HG03378 (cell line): ENCODE results near the gene FLT4.

Experiments
- ATAC-seq: cut with Tn5 transposase; IDR thresholded peaks from one replicate; pipeline ENCODE4 v1.9.1; 2021; ENCODE audit warnings: mild to moderate bottlenecking, moderate library complexity; ENCODE audit not compliant: unreplicated experiment

FLT4 gene

DNA sequence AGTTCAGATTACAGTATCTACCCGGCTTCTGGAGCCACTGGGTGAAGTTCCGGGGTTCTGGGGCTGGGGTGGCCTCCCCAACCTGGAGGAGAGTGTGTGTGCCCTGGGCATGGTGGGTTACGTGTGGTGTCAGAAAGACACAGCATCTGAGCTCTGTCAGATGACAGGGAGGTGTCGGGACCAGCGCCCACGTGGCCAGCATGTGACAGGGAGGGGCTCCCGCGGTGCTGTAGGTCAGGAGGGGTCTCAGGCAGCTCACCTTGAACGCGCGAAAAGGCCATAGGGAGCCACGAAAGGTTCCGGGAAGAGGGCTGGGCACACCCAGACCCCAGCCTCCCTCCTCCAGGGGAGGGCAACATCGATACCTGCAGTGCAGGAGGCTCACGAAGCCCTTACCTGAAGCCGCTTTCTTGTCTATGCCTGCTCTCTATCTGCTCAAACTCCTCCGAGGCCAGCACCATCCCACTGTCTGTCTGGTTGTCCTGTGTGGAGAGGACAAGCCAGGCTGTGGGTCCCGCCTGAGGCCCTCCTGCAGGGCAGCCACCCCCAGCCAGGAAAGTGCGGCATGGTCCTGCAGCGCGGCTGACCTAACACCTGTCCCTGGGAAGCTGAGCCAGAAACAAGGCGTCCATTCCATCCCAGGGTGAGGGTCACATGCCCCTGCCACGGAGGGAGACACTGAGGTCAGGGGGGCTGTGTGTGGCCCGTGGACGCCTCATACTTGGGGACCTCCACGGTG is 40.7 kb downstream of the FLT4 start:
- no peak for ATAC-seq

DNA sequence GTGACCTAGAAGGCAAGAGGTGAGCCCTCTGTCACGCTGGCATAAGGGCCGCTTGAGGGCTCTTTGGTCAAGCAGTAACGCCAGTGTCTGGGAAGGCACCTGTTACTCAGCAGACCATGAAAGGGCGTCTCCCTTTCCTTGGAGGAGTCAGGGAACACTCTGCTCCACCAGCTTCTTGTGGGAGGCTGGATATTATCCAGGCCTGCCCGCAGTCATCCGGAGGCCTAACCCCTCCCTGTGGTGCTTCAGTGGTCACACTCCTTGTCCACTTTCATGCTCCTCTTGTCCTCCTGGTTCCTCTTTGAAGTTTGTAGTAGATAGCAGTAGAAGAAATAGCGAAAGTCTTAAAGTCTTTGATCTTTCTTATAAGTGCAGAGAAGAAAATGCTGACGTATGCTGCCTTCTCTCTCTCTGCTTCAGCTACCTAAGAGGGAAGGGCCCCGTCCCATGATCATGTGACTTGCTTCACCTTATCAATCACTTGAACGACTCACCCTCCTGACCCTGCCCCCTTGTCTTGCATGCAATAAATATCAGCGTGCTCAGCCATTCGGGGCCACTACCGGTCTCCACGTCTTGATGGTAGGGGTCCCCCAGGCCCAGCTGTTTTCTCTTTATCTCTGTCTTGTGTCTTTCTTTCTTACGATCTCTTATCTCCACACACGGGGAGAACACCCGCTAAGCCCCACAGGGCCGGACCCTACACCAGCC is 41.4 kb downstream of the FLT4 start:
- no peak for ATAC-seq

DNA sequence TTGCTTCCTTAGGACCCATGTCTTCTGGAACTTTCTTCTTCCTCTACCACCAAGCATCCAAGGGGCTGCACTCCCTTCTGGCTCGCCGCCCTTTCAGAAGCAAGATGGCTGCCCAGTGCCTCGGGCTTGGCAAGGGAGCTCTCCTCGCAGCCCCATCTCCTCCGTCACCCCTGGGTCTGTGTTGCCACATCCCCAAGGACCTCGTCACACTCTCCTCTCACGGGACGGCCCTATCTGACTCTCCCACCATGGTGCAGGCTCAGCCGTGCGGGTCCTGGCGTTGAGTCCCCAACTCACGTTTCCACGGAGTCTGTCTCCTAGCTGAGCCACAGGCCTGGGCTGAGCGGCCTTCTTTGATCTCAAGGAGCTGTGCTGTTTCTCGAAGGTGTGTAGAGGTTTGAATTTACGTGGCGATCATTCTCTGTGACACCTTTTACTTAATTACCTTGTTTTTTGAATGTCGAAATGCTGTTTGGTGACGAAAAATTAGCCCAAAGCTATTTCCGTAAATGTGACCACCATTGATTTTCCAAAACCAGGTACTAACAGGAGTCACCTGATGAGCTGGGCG is 43.1 kb downstream of the FLT4 start:
- no peak for ATAC-seq

DNA sequence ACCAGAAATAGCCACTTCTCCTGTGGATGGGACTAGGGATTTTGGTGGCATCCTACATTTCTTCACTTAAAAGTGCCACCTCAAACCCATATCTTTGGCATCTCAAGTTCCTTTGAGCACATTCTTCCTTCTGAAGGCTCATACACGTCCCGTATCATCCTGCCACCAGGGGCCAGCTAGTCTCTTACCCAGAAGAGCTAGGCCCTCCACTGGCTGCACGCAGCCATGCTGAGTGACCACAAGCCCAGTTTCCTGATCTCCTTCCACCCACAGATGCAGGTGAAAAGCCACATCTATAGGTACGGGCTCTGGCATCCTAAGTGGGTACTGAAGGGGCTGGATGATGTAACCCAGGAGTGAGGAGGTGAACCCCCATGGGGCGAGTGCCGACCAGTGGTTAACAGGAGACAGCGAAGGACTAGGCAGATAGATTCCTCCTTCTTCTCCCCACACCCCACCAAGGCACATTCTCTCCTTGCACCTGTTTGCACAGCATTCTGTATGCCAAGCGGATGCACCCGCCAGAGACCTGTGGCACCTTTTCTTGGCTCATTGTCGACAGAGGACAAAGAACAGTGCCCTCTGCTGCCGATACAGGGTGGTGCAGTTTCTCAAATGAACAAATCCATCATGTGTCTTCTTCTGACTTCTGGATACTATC is 43.7 kb downstream of the FLT4 start:
- no peak for ATAC-seq

DNA sequence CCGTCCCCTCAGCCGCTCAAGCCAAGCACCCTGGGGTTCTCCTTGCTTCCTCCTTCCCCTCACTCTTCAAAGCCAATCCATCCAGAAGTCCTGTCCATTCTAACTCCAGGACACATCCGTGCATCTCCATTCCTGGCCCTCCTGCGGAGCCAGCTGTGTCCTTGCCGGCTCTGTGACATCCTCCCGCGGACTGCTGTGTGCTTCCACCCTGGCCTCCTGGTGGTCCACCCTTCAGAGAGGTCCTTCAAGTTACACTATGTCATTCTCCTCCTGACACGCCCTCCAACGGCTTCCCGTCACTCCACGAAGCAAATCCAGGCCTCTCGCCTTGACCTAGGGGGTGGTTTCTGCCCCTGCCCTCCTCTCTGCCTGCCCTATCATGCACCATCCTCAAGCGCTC is 45.1 kb downstream of the FLT4 start:
- no peak for ATAC-seq

DNA sequence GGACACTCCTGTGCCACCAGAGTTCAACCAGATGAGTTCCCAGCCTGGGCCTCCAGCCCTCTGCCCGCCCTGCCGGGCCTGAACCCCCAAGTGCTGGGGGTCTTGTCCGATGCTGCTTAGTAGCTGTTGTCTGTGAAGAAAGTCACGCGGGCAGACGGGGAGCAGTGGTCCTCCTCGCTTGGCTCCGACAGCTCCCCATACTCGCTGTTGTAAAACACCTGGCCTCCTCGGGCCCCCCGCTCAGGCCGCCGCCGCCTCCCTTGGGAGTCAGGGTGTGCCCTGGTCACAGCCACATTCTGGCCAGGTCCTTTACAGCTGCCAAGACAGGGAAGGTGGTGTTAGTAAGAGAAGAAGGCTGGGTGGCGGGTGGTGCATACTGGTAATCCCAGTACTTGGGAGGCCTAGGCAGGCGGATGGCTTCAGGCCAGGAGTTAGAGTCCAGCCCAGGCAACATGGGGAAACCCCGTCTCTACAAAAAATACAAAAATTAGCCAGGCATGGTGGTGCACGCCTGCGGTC is 46.3 kb downstream of the FLT4 start:
- ATAC-seq: no peak

DNA sequence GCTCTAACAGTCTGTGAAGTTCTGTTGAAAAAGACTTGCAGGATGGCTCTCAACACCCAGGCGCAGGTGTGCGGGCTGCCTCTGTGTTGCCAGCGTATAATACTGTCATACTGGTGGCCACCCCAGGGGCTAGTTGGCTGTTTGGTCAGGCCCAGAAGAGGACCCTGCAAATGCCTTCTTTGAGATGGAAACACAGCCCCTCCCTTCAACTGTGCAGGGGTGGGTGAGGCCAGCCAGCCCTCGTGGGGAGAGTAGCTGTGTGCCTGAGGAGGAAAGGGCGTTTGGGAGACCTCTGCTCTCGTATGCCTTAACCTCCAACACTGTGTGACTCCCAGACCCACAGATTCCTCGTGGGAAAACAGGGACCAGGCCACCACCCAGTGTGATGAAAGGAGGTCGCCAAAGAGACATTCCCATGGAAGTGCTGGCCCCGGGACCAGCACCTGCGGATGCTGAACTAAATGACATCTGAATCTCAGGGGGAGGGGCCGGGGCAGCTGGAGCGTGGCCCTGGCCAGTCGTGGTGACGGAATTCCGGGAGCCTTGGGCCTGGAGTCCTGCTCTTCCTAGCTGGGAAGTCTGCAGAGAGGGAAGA is 46.8 kb downstream of the FLT4 start:
- ATAC-seq: no peak

DNA sequence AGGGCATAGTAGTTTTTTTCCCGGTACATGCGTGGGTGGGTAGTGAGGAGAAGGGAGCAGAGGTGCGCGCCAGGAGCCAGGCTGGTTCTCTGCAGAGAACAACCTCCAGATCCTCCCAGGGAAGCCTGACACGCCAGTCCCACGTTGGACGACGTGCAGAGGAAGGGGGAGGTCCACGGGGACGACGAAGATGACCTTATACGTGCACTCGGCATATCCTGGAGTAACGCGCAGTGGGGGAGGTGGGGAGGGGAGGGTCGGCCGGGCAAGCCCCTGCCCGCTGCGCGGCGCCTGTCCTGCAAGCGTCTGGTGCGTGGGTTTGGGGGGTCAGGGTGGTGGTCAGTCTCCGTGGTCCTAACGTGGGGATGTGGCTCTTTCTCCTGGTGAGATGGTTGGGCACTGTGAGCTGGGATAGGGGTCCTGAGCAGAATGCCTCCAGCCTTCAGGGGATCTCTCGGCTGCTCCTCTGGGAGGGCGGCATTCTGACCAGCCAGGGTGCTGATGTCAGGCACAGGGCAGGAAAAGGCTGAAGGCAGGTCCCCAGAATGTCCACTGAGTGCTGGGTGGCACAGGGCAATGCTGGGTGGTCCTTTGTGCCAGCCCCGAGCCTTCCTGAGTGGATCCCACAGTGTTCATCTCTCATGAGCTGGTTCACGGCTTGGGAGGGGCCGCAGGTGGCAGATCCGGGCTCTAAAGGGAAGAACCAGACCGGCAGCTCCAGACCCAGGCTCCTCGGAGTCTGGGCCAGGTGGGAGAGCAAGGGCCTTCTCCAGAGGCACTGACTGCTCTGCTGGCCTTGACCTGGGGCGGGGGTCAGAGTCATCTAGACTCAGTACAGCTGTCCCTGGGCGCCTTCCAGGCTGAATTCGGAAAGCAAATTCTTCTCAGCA is 47.6 kb downstream of the FLT4 start:
- ATAC-seq: no peak

DNA sequence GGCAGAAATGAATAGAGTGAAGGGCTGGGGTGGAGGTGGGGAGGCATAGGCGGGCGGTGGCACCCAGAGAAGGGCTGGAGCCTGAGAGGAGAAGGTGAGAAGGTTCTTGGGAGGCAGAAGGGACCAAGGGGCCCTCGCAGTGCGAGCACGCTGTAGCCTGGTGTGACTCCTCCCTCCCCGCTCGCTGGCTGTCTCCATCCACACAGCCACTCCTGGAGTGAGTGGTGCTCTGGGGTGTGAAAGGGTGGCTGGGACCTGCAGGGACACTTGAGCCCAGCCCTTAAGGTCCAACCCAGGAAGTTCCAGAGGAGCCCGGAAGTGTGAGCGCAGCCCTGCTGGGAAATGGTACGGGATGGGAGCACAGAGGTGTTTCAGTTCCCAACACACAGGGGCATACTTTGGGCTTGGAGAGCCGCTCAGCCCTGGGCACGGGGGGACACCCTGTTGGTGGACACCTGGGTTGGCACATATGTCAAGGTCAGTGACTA is 48.8 kb downstream of the FLT4 start:
- no peak for ATAC-seq

DNA sequence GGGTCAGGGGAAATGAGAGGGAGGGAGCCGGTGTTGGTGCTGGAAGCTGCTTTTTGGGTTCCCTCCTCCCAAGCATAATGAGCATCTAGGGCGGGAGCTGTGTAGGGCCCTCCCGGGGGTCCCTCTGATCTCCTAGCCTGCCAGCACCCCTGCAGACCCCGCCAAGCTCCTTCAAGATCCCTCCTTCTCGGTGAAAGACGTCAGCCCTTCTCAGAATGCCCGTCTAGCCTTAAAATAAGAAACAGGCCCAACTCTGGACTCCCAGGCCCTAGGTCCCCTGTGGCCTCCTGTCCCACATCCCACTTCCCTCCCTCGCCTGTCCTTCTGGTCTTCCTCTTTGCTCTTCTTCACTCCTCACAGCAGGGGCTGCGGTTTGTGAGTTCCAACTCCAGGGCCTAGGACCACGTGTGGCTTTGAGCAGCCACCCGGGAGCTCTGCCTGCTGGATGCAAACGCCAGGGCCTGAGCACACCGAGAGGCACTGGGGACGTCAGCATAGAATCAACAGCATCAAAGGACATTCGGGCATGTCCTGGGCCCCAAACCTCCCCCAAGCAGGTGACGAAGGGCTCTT is 49.3 kb downstream of the FLT4 start:
- no peak for ATAC-seq

DNA sequence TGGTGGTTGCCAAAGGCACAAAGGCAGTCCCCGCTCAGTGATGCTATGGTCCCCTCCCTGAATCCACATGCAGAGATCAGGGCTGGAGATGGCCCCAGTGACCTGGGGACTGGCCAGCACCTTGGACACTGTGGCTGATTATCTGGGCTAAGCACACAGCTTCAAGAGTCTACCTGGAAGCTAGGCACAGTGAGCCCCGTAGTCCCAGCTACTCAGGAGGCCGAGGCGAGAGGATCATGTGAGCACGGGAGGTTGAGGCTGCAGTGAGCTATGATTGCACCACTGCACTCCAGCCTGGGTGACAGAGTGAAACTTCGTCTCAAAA is 49.8 kb downstream of the FLT4 start:
- no peak for ATAC-seq

DNA sequence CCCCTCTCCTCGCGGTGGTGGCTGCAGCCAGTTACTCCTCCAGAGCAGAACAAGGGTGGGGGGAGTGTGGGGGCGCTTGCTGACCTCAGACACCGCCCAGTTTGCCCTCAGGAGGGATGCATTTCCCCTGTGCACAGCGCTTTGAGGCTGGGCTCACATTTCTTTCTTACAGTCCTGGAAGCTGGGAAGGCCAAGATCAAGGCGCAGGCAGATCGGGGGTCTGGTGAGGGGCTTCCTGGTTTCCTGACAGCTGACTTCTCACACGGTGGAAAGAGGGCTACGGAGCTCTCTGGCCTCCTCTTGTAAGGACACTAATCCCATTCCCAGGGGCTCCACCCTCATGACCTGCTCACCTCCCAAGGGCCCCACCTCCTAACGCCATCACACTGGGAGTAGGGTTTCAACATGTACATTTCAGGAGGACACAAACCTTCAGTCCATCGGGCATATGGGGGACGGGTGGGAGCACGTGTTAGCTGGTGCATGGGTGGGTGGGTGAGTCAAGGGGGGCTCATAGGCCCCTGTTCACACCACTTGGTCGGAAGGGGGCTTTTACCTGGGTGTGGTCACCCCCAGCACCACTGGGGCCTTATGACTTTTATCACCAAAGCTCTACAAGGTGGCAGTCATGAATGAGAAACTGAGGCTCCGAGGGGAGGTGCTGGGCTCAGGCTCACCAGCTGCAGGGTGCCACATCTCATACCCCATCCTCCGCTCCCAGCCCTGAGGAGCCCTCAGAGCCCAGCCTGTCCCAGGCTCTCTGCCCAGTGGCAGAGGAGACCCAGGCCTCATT is 50.4 kb downstream of the FLT4 start:
- no peak for ATAC-seq

DNA sequence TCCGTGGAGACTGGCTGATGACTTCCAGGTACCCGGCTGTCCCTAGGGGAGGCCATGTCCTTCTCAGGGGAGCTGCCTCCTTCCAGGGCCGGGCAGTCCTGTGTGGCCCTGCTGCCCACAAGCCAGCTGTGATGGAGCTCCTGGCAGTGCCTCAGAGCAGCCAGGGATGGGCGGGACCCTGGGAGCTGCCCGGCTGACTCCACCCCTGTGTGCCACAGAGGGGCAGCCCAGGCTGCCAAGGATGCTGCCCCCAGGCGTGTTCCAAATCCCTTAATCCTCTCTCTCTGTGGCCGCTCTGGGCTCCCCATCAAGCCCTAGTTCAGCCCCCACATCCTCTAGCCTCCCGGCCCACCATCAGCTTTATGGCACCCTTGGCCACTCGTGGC is 51.1 kb downstream of the FLT4 start:
- ATAC-seq: no peak

DNA sequence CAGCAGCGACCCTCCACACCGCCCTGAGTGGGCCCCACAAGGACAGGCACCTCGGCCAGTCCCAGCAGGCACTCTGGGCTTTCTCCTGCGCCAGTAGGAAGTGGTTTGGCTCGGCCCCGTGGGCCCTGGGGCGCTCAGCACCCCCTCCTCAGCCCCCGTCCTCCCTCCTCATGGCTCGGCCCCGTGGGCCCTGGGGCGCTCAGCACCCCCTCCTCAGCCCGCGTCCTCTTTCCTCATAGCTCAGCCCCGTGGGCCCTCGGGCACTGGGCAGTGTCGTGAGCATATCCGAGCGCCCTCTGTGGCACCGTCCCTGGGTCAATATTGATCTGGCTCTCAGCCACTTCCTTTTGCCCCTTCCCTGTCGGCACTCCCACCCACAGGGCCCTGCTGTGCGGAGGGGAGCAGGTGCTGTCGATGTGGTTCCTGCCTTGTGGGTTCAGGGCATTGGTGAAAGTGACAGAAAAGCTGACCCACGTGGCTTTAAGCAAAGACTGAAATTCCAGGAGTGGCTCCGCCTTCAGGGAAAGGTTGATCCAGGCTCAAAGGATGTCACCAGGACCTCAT is 52.6 kb downstream of the FLT4 start:
- no peak for ATAC-seq

DNA sequence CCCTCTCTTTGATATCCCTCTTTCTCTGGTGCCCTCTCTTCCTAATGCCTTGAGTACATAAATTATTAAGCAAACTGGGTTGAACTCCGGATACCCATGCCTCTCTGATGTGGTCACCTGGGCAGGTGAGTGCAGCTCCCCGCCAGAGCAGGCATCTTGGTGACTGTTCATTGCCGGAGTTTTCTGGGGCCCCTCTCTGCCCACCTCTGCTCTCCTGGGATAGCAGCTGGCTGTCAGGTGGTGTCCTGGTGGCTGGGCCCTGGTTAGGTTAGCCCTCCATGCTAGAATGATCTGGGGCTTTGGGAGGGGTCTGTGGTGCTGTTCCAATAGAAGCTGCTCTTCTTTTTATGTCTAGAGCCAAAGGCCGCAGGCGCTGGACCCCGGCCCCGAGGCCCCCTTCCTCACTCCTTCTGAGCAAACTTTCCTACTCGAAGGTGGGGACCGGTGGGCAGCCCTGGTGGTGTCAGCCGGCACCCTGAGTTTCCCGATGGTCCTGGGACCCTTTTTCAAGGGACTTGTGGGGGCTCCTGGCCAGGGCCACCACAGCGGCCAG is 53.2 kb downstream of the FLT4 start:
- no peak for ATAC-seq

DNA sequence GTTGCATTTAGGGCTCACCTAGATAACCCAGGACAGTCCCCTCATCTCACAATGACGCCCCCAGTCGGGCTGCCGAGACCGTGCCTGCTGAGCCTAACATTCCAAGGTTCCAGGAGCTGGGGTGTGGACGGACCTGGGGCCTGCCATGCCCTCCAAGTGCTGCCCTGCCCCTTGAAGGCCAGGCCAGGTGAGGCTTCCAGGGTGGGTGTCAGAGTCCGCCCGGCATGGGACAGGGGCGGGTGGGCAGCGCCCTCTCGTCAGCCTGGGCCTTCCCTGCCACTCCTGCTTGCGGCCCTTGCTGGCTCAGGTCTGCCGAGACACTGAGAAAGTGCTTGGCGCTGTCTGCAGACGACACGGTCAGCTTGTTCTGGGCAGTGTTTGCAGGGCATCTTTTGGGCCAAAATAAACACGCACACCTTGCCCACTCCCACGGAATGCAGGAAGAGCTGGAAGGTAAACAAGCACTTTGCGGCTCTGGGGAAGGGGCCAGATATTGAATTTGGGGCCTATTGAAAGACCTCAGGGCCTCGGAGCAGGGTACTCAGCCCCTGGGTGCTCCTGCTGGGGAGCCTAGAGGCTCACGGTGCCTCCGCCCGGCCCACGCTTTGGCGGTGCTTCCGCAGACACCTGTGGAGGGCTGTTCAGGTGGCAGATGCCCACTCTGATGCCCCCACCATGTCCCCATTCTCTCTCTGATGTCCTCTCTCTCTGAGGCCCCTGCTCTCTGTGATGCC is 53.9 kb downstream of the FLT4 start:
- no peak for ATAC-seq

DNA sequence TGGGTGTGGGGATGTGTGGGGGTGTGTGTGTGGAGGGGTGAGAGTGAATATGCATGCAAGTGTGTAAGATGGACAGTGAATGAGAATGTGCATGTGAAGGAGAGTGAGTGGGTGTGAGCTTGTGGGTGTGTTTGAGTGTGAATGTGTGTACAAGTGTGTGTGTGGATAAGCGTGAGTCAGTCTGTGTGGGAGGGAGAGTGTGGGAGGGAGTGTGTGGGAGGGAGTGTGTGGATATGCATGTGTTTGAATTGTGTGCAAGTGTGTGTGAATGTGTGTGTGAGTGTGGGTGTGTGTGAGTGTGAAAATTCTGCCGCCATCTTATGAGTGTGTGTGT is 54.4 kb downstream of the FLT4 start:
- no peak for ATAC-seq
